CD14-positive monocyte (primary cell): Measurements from ENCODE around the gene SLC36A1. TPM values are rescaled to one million over a fixed set of nuclear protein-coding genes. Genes with fewer than 3 reads are reported as not detected.

Experiments used
- DNase-seq, 3 donors: peaks; one replicate each; pipeline ENCODE4 v3.0.0-alpha.2; 2011 to 2022
- H2AFZ ChIP-seq: 2 replicates; pipeline ENCODE4 v1.6.0; 2012; ENCODE audit warnings: mild to moderate bottlenecking, low read depth, low read length, inconsistent platforms; ENCODE audit not compliant: insufficient read depth, poor library complexity, severe bottlenecking
- H3K27ac ChIP-seq, 2 donors: 1 replicate in 1 of 2; 2 replicates in 1 of 2; pipeline ENCODE4 v1.5.1; 2012 to 2013; ENCODE audit warnings: low read length in 2 of 2, control low read depth in 1 of 2, inconsistent platforms in 1 of 2, low read depth in 1 of 2, mild to moderate bottlenecking in 1 of 2
- H3K27me3 ChIP-seq, 2 donors: one replicate each; pipeline versions ENCODE4 v1.6.0 to v1.6.1; 2011 to 2013; ENCODE audit warnings: low read length in 2 of 2; ENCODE audit not compliant: control insufficient read depth in 2 of 2, insufficient read depth in 2 of 2
- H3K36me3 ChIP-seq, 2 donors: replicated peaks in 1 of 2; 1 replicate in 1 of 2; 2 replicates in 1 of 2; pipeline versions ENCODE4 v1.5.1 to v1.6.1; 2012 to 2013; ENCODE audit warnings: low read length in 2 of 2, control low read depth in 1 of 2, inconsistent platforms in 1 of 2, mild to moderate bottlenecking in 1 of 2; ENCODE audit not compliant: insufficient read depth in 2 of 2, control insufficient read depth in 1 of 2
- H3K4me1 ChIP-seq, 2 donors: 1 replicate in 1 of 2; 2 replicates in 1 of 2; pipeline versions ENCODE4 v1.5.1 to v1.6.1; 2012 to 2013; ENCODE audit warnings: low read length in 2 of 2, control low read depth in 1 of 2, inconsistent platforms in 1 of 2, mild to moderate bottlenecking in 1 of 2, moderate library complexity in 1 of 2; ENCODE audit not compliant: insufficient read depth in 2 of 2, control insufficient read depth in 1 of 2
- H3K4me2 ChIP-seq: replicated peaks from 2 replicates; pipeline ENCODE3; 2012; ENCODE audit warnings: low read length, moderate library complexity, mild to moderate bottlenecking; ENCODE audit not compliant: poor library complexity, severe bottlenecking; ENCODE audit errors: extremely low read depth
- H3K4me3 ChIP-seq, 3 experiments: fragments of 200-600 bp in 1 of 3; sonication (generic) in 1 of 3; replicated peaks in 1 of 3; 1 replicate in 2 of 3; 2 replicates in 1 of 3; pipeline ENCODE4 v1.5.1; 2011 to 2013; ENCODE audit warnings: low read length in 3 of 3, mild to moderate bottlenecking in 3 of 3, control low read depth in 2 of 3, low read depth in 2 of 3, inconsistent platforms in 1 of 3, moderate library complexity in 1 of 3
- H3K79me2 ChIP-seq: 2 replicates; pipeline ENCODE4 v1.6.0; 2012; ENCODE audit warnings: mild to moderate bottlenecking, control low read depth, inconsistent platforms, low read length, moderate library complexity; ENCODE audit not compliant: insufficient read depth
- H3K9ac ChIP-seq: 2 replicates; pipeline ENCODE4 v1.6.0; 2017; ENCODE audit warnings: low read length, mild to moderate bottlenecking; ENCODE audit not compliant: insufficient read depth, poor library complexity, severe bottlenecking
- H3K9me3 ChIP-seq, 2 donors: replicated peaks in 1 of 2; 1 replicate in 1 of 2; 2 replicates in 1 of 2; pipeline versions ENCODE4 v1.5.1 to v1.6.1; 2012 to 2013; ENCODE audit warnings: low read length in 2 of 2, control low read depth in 1 of 2; ENCODE audit not compliant: control insufficient read depth in 1 of 2, insufficient read depth in 1 of 2
- H4K20me1 ChIP-seq: 2 replicates; pipeline ENCODE4 v1.6.0; 2012; ENCODE audit warnings: mild to moderate bottlenecking, low read length, control low read depth, moderate library complexity; ENCODE audit not compliant: insufficient read depth
- H3K27ac Mint-ChIP-seq, 7 donors: one replicate each; pipeline ENCODE4 v1.8.0; 2020; ENCODE audit warnings: mild to moderate bottlenecking in 7 of 7, mixed read lengths in 7 of 7, moderate library complexity in 6 of 7, inconsistent platforms in 2 of 7
- H3K27me3 Mint-ChIP-seq, 3 donors: one replicate each; pipeline ENCODE4 v1.8.0; 2021 to 2022; ENCODE audit warnings: low read depth in 3 of 3, mild to moderate bottlenecking in 3 of 3, mixed read lengths in 3 of 3, moderate library complexity in 3 of 3, inconsistent platforms in 1 of 3
- H3K36me3 Mint-ChIP-seq, 2 donors: one replicate each; pipeline ENCODE4 v1.8.0; 2020; ENCODE audit warnings: mixed read lengths in 2 of 2, inconsistent platforms in 1 of 2, mild to moderate bottlenecking in 1 of 2
- H3K4me1 Mint-ChIP-seq: one replicate; pipeline ENCODE4 v1.8.0; 2020; ENCODE audit warnings: mild to moderate bottlenecking, mixed read lengths
- H3K4me3 Mint-ChIP-seq, 2 donors: one replicate each; pipeline ENCODE4 v1.8.0; 2020; ENCODE audit warnings: mild to moderate bottlenecking in 2 of 2, mixed read lengths in 2 of 2, moderate library complexity in 1 of 2
- H3K9me3 Mint-ChIP-seq, 7 donors: one replicate each; pipeline ENCODE4 v1.8.0; 2020 to 2022; ENCODE audit warnings: mixed read lengths in 7 of 7, mild to moderate bottlenecking in 6 of 7, moderate library complexity in 6 of 7, inconsistent platforms in 2 of 7
- CTCF ChIP-seq: fragments of 200-600 bp; IDR thresholded peaks from one replicate; pipeline ENCODE4 v1.8.0; 2022; ENCODE audit warnings: antibody characterized with exemption, mild to moderate bottlenecking
- WGBS: methylation state at CpG from one replicate; pipeline ENCODE4 v1.1.5; 2013; ENCODE audit warnings: missing lambda C conversion rate; ENCODE audit not compliant: insufficient coverage; 5-methylcytosine and 5-hydroxymethylcytosine counted together
- intact Hi-C, 2 donors: fragments of 100-400 bp; cut with micrococcal nuclease; formaldehyde crosslinking; loops; one replicate each; pipeline versions ENCODE4 v1.15.0 to v1.15.1; 2023
- polyA plus RNA-seq, 3 donors: library from polyadenylated mRNA; depleted of rRNA in 1 of 3; unstranded in 2 of 3; stranded (reverse) in 1 of 3; fragments of 300-500 nt in 2 of 3; fragments of >200 nt in 1 of 3; fragmentation: Illumina TruSeq in 2 of 3; gene quantifications; 1 replicate in 2 of 3; 2 replicates in 1 of 3; pipeline ENCODE4 v1.2.3, GENCODE V29; 2012 to 2021

SLC36A1 gene
- polyA plus RNA-seq, 3 donors, result 5.3 to 29.4 (median 6.8) TPM

GRCh38 chr5:151492729-151493128 lies 45.3 kb downstream of the SLC36A1 start:
- Mint-ChIP-seq H3K4me1 (peaks cover 42% of the 10 kb centered on the region), H3K4me3 (no peak overlapping the region), H3K27me3 (no peaks in the 10 kb centered on the region), H3K9me3 (no peaks in the 10 kb centered on the region), H3K27ac (peak overlapping the region in 2 of 7 donors; percentile 10 to 77), H3K36me3 (peaks cover 69 to 80% of the 10 kb centered on the region in 2 donors)
- Histone ChIP-seq H3K79me2 (no peaks in the 10 kb centered on the region), H3K4me2 (no peak overlapping the region), H3K36me3 (peaks cover 40 to 79% of the 10 kb centered on the region in 2 donors), H3K4me1 (peaks cover 7 to 27% of the 10 kb centered on the region in 2 donors), H3K27ac (peak overlapping the region in 1 of 2 donors; percentile 36), H3K9me3 (no peaks in the 10 kb centered on the region), H3K4me3 (no peak overlapping the region), H3K9ac (no peak overlapping the region), H4K20me1 (no peaks in the 10 kb centered on the region), H2AFZ (no peak overlapping the region), H3K27me3 (no peaks in the 10 kb centered on the region)
- intact Hi-C loops, result no loop called here
- DNase-seq, result peak in 2 of 3 donors; percentile 5 to 20
- no CpG with 5 or more reads among the region's 5 CpGs for WGBS
- no peak for TF ChIP-seq CTCF

DNA sequence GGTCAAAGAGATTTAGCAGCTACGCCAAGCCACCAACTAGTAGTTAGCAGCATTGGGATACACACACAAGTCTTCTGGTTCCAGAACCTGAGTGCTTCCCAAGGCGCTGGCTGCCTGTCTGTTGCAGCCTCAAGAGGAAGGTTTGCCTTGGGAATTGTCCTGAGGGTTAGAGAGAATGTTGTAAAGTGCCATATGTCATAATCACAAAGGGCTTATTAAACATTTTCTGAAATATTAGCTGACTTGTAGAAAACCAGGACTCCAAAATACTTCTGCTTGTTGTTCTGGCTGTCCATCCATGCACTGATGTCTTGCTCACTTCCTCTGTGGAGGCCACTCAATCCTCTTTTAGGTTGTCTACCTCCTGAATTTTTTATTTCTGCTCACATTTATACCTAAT lies 46.3 kb downstream of the SLC36A1 start:
- Histone ChIP-seq H3K4me3 (no peak overlapping the region), H2AFZ (no peak overlapping the region), H3K4me1 (peaks cover 8 to 27% of the 10 kb centered on the region in 2 donors), H3K27me3 (no peaks in the 10 kb centered on the region), H3K9ac (no peak overlapping the region), H3K9me3 (no peaks in the 10 kb centered on the region), H3K36me3 (peaks cover 30 to 70% of the 10 kb centered on the region in 2 donors), H3K79me2 (no peaks in the 10 kb centered on the region), H3K4me2 (no peak overlapping the region), H4K20me1 (no peaks in the 10 kb centered on the region), H3K27ac (peak overlapping the region in 1 of 2 donors; percentile 36)
- H3K36me3 Mint-ChIP-seq, result peaks cover 62 to 75% of the 10 kb centered on the region in 2 donors
- intact Hi-C loops, result no loop called here
- H3K4me1 Mint-ChIP-seq, result peaks cover 42% of the 10 kb centered on the region
- no peaks in the 10 kb centered on the region for H3K9me3 Mint-ChIP-seq
- no peaks in the 10 kb centered on the region for H3K27me3 Mint-ChIP-seq
- no peak for DNase-seq
- 100% methylated on average over 2 of the region's 2 CpGs for WGBS
- no peak overlapping the region for H3K4me3 Mint-ChIP-seq
- no peak for TF ChIP-seq CTCF
- peak overlapping the region in 5 of 7 donors; percentile 41 to 77 (median 57) for H3K27ac Mint-ChIP-seq
